OCI-LY7 (cell line): ENCODE data around the gene CD9.

Experiments used
- CTCF ChIP-seq: fragments of 200-600 bp; sonication (generic); conservative IDR thresholded peaks from 2 replicates; pipeline ENCODE4 v1.5.1; 2014; ENCODE audit warnings: mild to moderate bottlenecking, antibody characterized with exemption, low read length, moderate library complexity, mixed read lengths
- EZH2phosphoT487 ChIP-seq: fragments of 200-600 bp; sonication (generic); IDR thresholded peaks from 2 replicates; pipeline ENCODE4 v1.6.1; 2018; ENCODE audit warnings: low read depth, borderline replicate concordance, mild to moderate bottlenecking, mixed run types, antibody characterized with exemption, low read length, moderate library complexity, mixed read lengths

- TF ChIP-seq CTCF (no peak), EZH2phosphoT487 (no peak)
These were observed 79.9 kb downstream of the CD9 start for GRCh38 chr12:6280053-6280469.
